Ovary (tissue), 9 donors: ENCODE data around the gene GLT1D1. TPM values are rescaled to one million over a fixed set of nuclear protein-coding genes. Genes with fewer than 3 reads are reported as not detected.
"Not testable (repeated sequence)": the region's sequence is repeated elsewhere in the genome, so short reads cannot be mapped to it uniquely, and the experiment has no call there.

Experiments used
- DNase-seq, 5 donors: peaks; one replicate each; pipeline ENCODE4 v3.0.0-alpha.2; 2019 to 2020
- H3K27ac ChIP-seq, 2 donors: fragments of 200-600 bp; one replicate each; pipeline versions ENCODE4 v1.5.1 to v1.8.0; 2019 to 2022
- H3K27me3 ChIP-seq: fragments of 200-600 bp; one replicate; pipeline ENCODE4 v1.8.0; 2022
- H3K36me3 ChIP-seq: fragments of 200-600 bp; sonication (generic); one replicate; pipeline ENCODE4 v1.5.1; 2019
- H3K4me1 ChIP-seq: one replicate; pipeline ENCODE4 v1.8.1; 2013; ENCODE audit warnings: mild to moderate bottlenecking, moderate library complexity; ENCODE audit not compliant: insufficient read depth
- H3K4me3 ChIP-seq: fragments of 200-600 bp; sonication (generic); one replicate; pipeline ENCODE4 v1.5.1; 2017
- H3K9me3 ChIP-seq, 2 donors: fragments of 200-600 bp in 1 of 2; sonication (generic) in 1 of 2; one replicate each; pipeline versions ENCODE4 v1.5.1 to v1.8.1; 2013 to 2019; ENCODE audit warnings: mild to moderate bottlenecking in 1 of 2, moderate library complexity in 1 of 2
- CTCF ChIP-seq, 3 donors: fragments of 450-650 bp in 2 of 3; fragments of 200-600 bp in 1 of 3; IDR thresholded peaks; one replicate each; pipeline versions ENCODE4 v1.5.1 to v1.8.0; 2016 to 2022; ENCODE audit warnings: antibody characterized with exemption in 3 of 3, mild to moderate bottlenecking in 1 of 3
- EP300 ChIP-seq: sonication (generic); formaldehyde crosslinking; IDR thresholded peaks from one replicate; pipeline ENCODE4 v1.6.1; 2017; ENCODE audit warnings: antibody characterized with exemption
- POLR2A ChIP-seq: fragments of 450-650 bp; IDR thresholded peaks from one replicate; pipeline ENCODE4 v1.6.1; 2017; ENCODE audit warnings: antibody characterized with exemption, mild to moderate bottlenecking, moderate library complexity
- WGBS, 3 donors: extraction: QIAGEN DNeasy Blood & Tissue Kit in 1 of 3; methylation state at CpG; one replicate each; pipeline versions ENCODE4 v1.1.5 to v1.1.7; 2013 to 2017; 5-methylcytosine and 5-hydroxymethylcytosine counted together
- intact Hi-C, 4 donors: fragments of 100-400 bp; cut with DNase I; formaldehyde crosslinking; loops; one replicate each; pipeline versions ENCODE4 v1.11.0 to v1.15.1; 2022 to 2023
- polyA plus RNA-seq, 2 donors: library from polyadenylated mRNA; stranded (reverse); fragments of 200-250 nt in 1 of 2; fragments of 350-450 nt in 1 of 2; fragmentation: Illumina TruSeq in 1 of 2; extraction: RNeasy Lipid Tissue Mini Kit (QIAGEN cat#74804) in 1 of 2; gene quantifications; one replicate each; pipeline ENCODE4 v1.2.3, GENCODE V29; 2013 to 2014
- total RNA-seq, 7 donors: library from RNA; depleted of rRNA in 2 of 7; stranded (reverse); fragments of >200 nt in 2 of 7; fragmentation: NEBNext Ultra II Directional in 3 of 7; extraction: Animal tissue kit (Norgen Biotek cat#: 25700) in 3 of 7; gene quantifications; one replicate each; pipeline versions ENCODE4 v1.1.0 to v1.2.4, GENCODE V29; 2016 to 2023
- donor health status: DM: no; HTN: no; CAD: no; lungs with moderate emphysema.
- donor health status: DM: no; HTN: no; CAD: no.
- donor health status: Bipolar disorder and iron deficiency.
- donor health status: DM: yes; HTN: yes; CAD: no.
- donor health status: DM: no; HTN: no; CAD: no.
- donor health status: DM: yes; HTN: yes; CAD: no.

GLT1D1 gene
- total and polyA plus RNA-seq, 9 donors: 0.12 to 0.61 (median 0.24) TPM; not detected in 1

DNA sequence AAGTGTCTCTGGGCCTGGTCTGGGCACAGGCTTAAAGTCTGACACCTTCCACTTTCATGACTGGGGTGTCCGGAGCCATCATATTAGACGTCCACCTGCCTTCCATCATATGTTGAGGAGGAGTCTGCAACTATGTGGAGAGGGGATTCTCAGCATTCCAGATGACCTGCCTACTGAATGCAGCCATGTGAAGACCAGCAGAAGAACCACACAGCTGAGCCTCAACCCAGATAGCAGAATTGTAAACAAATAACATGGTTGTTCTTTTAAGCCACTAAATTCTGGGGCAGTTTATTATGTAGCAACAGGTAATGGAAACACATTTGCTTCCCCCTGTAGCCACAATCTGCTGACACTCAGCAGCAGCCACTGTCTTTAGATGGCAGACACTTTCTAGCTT lies 25.6 kb upstream of the GLT1D1 start:
- DNase-seq: no peak
- TF ChIP-seq EP300: no peak
- TF ChIP-seq POLR2A: no peak
- TF ChIP-seq CTCF (IDR thresholded peaks at IDR 0.05): no peak
- intact Hi-C loops: no loop called here
- no peak overlapping the region for H3K27ac ChIP-seq
- no peak overlapping the region for H3K4me3 ChIP-seq
- no peaks in the 10 kb centered on the region for H3K9me3 ChIP-seq
- WGBS, 3 donors: 83 to 100% (median 94%) methylated on average over 2 of the region's 2 CpGs
- no peaks in the 10 kb centered on the region for H3K4me1 ChIP-seq
- no peaks in the 10 kb centered on the region for H3K27me3 ChIP-seq
- H3K36me3 ChIP-seq: no peaks in the 10 kb centered on the region

DNA sequence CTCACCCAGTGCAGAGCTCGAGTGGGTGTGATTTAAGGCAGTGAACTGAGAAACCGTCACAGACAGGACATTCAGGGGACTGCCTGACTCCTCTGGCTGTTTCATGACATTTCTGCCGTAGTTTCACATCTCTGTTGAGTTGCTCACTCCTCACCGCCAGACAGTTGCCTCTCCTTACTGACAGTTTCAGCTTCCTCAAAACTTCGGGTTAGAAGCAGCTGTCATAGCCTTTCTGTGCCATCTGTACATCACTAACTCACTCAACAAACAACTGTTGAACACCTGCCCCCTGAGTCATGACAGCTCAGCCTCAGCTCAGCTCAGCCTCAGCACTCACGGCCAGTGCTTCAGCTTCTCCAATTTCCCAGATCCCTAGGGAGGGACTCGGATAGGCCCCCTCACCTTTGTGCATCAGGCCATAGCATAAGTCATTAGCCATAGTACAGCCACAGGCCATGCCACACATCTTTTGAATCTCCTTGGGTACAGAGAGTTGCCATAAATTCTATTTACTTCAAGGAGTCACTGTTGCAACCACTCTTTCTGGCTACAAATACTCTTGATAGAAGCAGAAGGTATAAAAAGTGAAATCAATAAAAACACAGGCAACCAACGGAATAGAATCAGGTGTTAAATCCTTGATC lies 23.3 kb upstream of the GLT1D1 start:
- TF ChIP-seq EP300 (no peak), POLR2A (no peak), CTCF (IDR thresholded peaks at IDR 0.05) (no peak)
- WGBS, 3 donors: 78 to 86% (median 81%) methylated on average over 8 of the region's 8 CpGs
- no peak for DNase-seq

DNA sequence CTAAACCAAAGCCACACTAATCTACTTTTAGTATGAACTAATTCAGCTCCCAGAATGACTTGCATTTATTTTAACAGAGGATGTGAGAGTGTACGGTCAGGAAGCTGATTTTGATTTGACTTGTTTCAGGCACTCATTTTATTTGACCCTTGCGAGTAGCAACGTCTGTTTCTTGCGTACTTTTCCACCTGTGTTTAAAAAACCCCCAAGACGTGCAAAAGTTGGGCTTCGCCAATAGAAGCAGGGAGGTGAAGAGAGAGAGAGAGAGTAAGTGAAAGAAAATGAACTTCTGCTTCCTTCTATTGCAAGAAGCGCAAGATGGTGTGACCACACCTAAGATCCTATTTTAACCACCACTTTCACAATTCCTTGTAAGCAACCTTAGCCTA lies 22.8 kb upstream of the GLT1D1 start:
- Histone ChIP-seq H3K27ac (no peak overlapping the region), H3K9me3 (no peaks in the 10 kb centered on the region), H3K4me3 (no peak overlapping the region), H3K4me1 (no peaks in the 10 kb centered on the region), H3K27me3 (no peaks in the 10 kb centered on the region), H3K36me3 (no peaks in the 10 kb centered on the region)
- no peak for DNase-seq
- WGBS, 3 donors: 86 to 88% (median 87%) methylated on average over 7 of the region's 7 CpGs
- TF ChIP-seq CTCF (IDR thresholded peaks at IDR 0.05): no peak
- no peak for TF ChIP-seq POLR2A
- no peak for TF ChIP-seq EP300
- intact Hi-C loops: no loop called here

More for the DNA sequence above, 23.3 kb upstream of the GLT1D1 start:
- Histone ChIP-seq H3K4me3 (no peak overlapping the region), H3K27ac (no peak overlapping the region), H3K36me3 (no peaks in the 10 kb centered on the region), H3K4me1 (no peaks in the 10 kb centered on the region), H3K9me3 (no peaks in the 10 kb centered on the region), H3K27me3 (no peaks in the 10 kb centered on the region)
- intact Hi-C loops: no loop called here

DNA sequence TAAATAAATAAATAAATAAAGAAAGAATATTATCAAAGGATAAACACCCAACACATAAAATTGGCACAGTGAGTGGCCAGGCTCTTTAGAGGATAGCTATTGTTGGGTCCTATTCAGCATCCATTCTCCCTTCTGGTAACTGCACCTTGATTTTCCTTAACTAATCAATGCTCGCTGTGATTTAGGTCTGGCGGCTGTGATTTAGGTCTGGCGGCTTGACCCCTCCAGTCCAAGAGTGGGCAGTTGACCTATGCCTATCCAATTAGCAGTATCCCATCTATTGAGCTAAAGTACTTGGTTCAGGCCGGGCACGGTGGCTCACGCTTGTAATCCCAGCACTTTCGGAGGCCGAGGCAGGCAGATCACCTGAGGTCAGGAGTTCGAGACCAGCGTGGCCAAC lies 19.9 kb upstream of the GLT1D1 start:
- TF ChIP-seq POLR2A: no peak
- 94 to 96% (median 95%) methylated on average over 10 of the region's 10 CpGs for WGBS, 3 donors
- H3K9me3 ChIP-seq: no peaks in the 10 kb centered on the region
- H3K36me3 ChIP-seq: no peaks in the 10 kb centered on the region
- DNase-seq: no peak
- no peak overlapping the region for H3K4me3 ChIP-seq
- no peak overlapping the region for H3K27ac ChIP-seq
- no peaks in the 10 kb centered on the region for H3K4me1 ChIP-seq
- no peaks in the 10 kb centered on the region for H3K27me3 ChIP-seq
- intact Hi-C loops: no loop called here

- H3K4me3 ChIP-seq, intact Hi-C loops, DNase-seq, H3K36me3 ChIP-seq, H3K4me1 ChIP-seq, H3K27ac ChIP-seq, H3K27me3 ChIP-seq, H3K9me3 ChIP-seq: not testable (repeated sequence)
- 74 to 81% (median 75%) methylated on average over 12 of the region's 12 CpGs for WGBS, 3 donors
These were observed 13.4 kb upstream of the GLT1D1 start for GRCh38 chr12:128839885-128840284.
